ENCODE measurements around the gene PHACTR1. TPM values are rescaled to one million over a fixed set of nuclear protein-coding genes. Genes with fewer than 3 reads are reported as not detected.

PHACTR1 gene
- total and polyA plus RNA-seq, 7 donors = 0.60 to 7.5 (median 3.7) TPM

- 79 to 82% methylated on average over 5 of the region's 5 CpGs for WGBS, 2 donors
- H3K36me3 ChIP-seq = no peaks in the 10 kb centered on the region
- intact Hi-C loops (cut with DNase I) = no loop called here
- H3K4me3 ChIP-seq = no peak overlapping the region
- H3K4me1 ChIP-seq = peaks cover 0 to 13% (median 7%) of the 10 kb centered on the region in 4 donors
- H3K27ac ChIP-seq = no peak overlapping the region
- H3K27me3 ChIP-seq = no peaks in the 10 kb centered on the region
- DNase-seq = no peak
- TF ChIP-seq CTCF (IDR thresholded peaks at IDR 0.05) (no peak), EP300 (IDR thresholded peaks at IDR 0.05) (no peak), POLR2A (IDR thresholded peaks at IDR 0.05) (no peak), POLR2AphosphoS5 (IDR thresholded peaks at IDR 0.05) (no peak)
- H3K9me3 ChIP-seq = no peaks in the 10 kb centered on the region
Observed at GRCh38 chr6:13101409-13101808, 384.8 kb downstream of the PHACTR1 start.

GRCh38 chr6:13101985-13102384 is 385.4 kb downstream of the PHACTR1 start:
- H3K27me3 ChIP-seq = no peaks in the 10 kb centered on the region
- H3K4me3 ChIP-seq = no peak overlapping the region
- no peak overlapping the region for H3K27ac ChIP-seq
- intact Hi-C loops (cut with DNase I) = no loop called here
- peaks cover 0 to 9% (median 7%) of the 10 kb centered on the region in 4 donors for H3K4me1 ChIP-seq
- DNase-seq = no peak
- no peak for TF ChIP-seq EP300 (IDR thresholded peaks at IDR 0.05)
- no peak for TF ChIP-seq CTCF (IDR thresholded peaks at IDR 0.05)
- TF ChIP-seq POLR2A (IDR thresholded peaks at IDR 0.05) = no peak
- TF ChIP-seq POLR2AphosphoS5 (IDR thresholded peaks at IDR 0.05) = no peak
- H3K9me3 ChIP-seq = no peaks in the 10 kb centered on the region
- H3K36me3 ChIP-seq = no peaks in the 10 kb centered on the region
- 61 to 71% methylated on average over 2 of the region's 2 CpGs for WGBS, 2 donors

GRCh38 chr6:13103169-13103568 is 386.6 kb downstream of the PHACTR1 start:
- H3K36me3 ChIP-seq = no peaks in the 10 kb centered on the region
- no peaks in the 10 kb centered on the region for H3K4me1 ChIP-seq
- intact Hi-C loops (cut with DNase I) = no loop called here
- H3K9me3 ChIP-seq = no peaks in the 10 kb centered on the region
- no peak for DNase-seq
- no peak overlapping the region for H3K27ac ChIP-seq
- no peak for TF ChIP-seq POLR2A (IDR thresholded peaks at IDR 0.05)
- no peak for TF ChIP-seq CTCF (IDR thresholded peaks at IDR 0.05)
- TF ChIP-seq EP300 (IDR thresholded peaks at IDR 0.05) = no peak
- TF ChIP-seq POLR2AphosphoS5 (IDR thresholded peaks at IDR 0.05) = no peak
- no peak overlapping the region for H3K4me3 ChIP-seq
- H3K27me3 ChIP-seq = no peaks in the 10 kb centered on the region

GRCh38 chr6:13105139-13105538 is 388.6 kb downstream of the PHACTR1 start:
- Histone ChIP-seq H3K27me3 (no peaks in the 10 kb centered on the region), H3K4me3 (no peak overlapping the region), H3K36me3 (no peaks in the 10 kb centered on the region), H3K4me1 (no peaks in the 10 kb centered on the region), H3K27ac (no peak overlapping the region), H3K9me3 (peaks cover 0 to under 1% (median 0%) of the 10 kb centered on the region in 4 donors)
- intact Hi-C loops (cut with DNase I) = no loop called here
- TF ChIP-seq POLR2AphosphoS5 (IDR thresholded peaks at IDR 0.05) (no peak), CTCF (IDR thresholded peaks at IDR 0.05) (no peak), POLR2A (IDR thresholded peaks at IDR 0.05) (no peak), EP300 (IDR thresholded peaks at IDR 0.05) (no peak)
- DNase-seq = no peak
- WGBS, 2 donors = 89 to 96% methylated on average over 5 of the region's 5 CpGs

GRCh38 chr6:13112921-13113320 is 396.4 kb downstream of the PHACTR1 start:
- no peaks in the 10 kb centered on the region for H3K27me3 ChIP-seq
- TF ChIP-seq CTCF (IDR thresholded peaks at IDR 0.05) (no peak), POLR2AphosphoS5 (IDR thresholded peaks at IDR 0.05) (no peak), POLR2A (IDR thresholded peaks at IDR 0.05) (no peak)
- no peak overlapping the region for H3K4me3 ChIP-seq
- H3K27ac ChIP-seq = no peak overlapping the region
- DNase-seq = no peak
- H3K36me3 ChIP-seq = no peaks in the 10 kb centered on the region
- peaks cover 0 to 14% (median 13%) of the 10 kb centered on the region in 4 donors for H3K4me1 ChIP-seq
- H3K9me3 ChIP-seq = peaks cover 0 to 3% (median 0%) of the 10 kb centered on the region in 4 donors
- intact Hi-C loops (cut with DNase I) = loop anchor here (5.0 kb wide), 1 partner anchor 201 kb away; no protein-coding TSS in a partner anchor
